ENCODE measurements around the gene LRMDA.
A peak's percentile ranks its signal among the peaks of the same experiment; 100 is the strongest.

LRMDA gene

DNA sequence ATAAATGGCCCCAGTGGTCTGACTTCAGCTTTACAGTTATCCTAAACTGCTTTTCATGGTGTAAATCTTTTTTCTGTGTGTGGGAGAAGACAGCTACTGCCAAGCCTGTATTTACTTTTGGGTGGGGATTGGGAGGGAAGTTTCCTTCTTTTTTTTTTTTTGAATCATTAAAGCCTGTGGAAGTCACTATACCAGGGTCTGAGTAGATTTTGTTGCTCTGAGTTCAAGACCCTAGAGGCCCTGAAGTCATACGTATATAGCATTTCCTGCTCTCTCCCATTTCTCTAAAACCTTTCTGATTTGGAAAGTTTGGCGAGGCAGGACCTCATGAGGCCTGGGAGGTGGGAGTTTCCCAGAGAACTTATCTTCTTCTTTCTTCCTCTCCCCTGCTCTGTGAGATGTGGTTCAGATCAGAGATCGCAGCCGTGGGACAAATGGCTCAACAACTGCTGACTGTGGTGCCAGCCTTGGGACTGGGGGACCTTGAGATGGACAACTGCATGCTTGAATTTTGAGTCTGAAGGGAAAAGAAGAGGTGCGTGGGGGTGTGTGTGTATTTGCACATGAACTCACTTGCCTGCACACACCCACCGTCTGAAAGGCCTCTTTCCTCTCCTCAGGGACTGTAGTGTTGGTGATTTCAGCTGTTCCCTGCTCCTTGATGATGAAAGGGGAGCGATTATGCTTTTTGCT is 18.1 kb downstream of the LRMDA start:
- no peak for DNase-seq

DNA sequence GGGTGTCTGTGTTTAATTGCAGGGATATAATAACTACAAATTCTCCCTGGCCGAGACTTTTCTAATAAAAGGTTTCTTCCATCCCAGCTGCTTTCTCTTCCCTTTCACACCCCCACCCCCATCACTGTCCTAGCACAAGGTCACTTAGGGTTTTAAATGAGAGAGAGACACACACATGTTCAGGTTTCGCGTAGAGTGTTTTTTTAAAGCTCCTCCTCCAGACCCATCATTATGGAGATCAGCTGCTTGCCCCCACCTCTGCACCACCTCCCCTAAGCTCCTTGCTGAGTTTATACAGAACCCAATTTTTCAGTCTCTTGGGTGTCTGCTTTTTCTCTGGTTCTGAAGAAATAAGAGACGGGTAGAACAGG is 18.6 kb downstream of the LRMDA start:
- DNase-seq, result no peak

DNA sequence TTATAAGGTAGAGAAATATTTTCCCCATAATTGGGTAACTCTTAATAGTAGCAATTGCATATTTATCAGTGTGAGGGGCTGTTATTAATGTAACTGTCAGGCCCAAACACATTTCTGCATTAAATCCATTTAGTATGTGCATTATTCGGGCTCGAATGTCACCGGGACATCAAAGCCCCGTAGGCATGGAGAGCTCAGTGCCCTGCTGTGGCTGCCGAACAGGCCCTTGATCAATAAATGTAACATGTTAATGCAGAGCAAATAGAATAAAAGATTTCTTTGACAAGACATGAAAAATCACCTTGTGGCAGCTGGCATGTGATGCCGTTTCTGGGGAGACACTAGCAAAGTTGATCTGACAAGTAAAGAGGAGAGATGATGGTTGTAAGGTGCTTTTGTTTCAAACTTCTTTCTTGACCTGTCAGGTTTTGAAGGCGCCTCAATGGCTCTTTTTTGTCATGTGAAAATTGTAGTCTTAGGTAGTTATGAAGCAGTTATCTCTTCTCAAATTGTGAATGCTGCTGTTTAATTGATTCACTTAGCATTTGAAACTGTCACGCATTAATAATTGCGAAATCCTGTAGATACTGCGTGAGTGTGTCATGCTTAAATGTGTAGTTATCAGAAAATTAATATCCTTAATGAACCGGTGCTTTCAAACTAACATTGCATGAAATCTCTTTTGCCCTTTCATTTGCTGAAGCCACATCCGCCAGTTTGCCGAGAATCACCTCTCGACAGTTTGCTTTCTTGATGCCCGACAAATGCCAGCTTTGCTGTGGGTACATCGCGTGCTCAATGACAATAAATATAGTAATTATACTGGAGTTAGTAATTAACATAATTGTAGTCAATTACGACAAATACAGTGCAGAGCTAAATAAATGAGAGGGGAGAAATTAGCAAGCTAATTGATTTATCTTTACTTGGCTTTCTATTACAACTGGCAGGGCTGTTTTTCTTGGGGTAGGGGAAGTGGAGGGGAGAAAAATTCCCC is 19.5 kb downstream of the LRMDA start:
- no peak for DNase-seq

DNA sequence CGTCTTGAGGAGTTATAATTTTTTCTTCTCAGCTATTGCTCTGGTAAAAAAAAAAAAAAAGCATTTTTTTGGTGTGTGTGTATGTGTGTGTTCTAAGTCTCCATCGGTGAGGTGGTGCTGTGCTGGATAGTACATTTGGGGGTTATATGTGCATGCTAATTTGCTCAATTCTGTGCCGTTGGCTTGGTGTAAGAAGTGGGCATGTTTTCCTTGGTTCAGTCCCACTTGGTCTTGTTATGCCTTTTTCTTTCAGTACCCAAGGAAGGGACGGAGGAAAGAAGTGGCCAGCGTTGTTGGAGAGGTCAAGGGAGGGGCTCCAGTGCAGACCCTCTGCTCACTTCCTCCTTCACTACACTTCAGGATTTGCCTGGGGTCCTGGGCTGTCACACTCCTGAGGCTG is 20.4 kb downstream of the LRMDA start:
- no peak for DNase-seq

DNA sequence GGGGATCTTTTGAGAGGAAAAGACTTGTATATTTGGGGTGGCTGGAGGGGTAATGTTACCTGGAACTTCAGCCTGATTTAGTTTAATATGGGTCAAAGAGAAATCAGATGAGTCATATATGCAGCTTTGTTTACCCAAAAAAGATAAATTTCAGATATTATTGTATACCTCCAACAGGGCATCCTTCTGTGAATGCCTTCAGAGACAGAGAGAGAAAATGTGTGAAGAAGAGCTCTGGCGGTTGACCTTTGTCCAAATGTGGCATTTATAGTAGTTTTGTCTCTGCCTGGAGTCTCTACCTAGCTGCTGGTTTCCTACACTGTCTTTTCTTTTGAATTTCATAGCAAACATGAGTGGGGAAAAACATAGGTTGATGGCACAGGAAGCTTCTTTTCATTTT is 21.6 kb downstream of the LRMDA start:
- no peak for DNase-seq

DNA sequence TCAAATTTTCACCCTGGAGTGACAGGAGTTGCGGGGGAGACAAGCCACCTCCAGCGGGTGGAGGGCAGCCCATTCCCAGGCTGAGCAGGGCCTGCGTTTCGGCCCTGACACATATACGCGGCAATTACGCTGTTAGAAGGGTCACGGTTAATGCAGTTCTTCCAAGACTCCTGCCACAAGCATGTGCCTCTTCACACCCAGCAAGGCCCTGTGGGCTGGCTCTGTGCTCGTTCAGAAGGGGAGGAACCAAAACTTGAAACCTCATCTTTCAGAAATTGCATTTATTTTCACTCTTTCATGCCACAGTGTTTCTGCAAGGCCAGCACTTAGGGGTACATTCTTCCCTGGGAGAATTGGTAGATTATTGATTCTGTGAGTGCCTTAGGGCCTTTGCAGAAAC is 24.7 kb downstream of the LRMDA start:
- no peak for DNase-seq

DNA sequence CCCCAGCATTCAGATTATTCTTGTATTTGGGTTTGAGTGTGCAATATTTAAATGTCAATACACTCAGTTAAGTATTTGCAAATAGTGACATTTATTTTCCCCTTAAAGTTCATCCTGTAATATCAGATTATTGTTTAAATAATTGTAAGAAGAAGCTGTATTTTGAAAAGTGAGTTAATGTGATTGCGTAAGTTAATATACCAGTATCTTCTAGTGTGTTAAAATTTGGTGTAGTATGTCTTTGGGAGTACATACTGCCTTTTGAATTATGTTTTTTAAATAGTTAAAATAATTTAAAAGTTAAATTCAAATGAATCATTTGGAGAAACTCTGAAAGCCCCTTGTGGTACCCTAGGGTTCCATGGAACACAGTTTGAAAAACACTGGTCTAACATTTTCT is 28.6 kb downstream of the LRMDA start:
- DNase-seq, result no peak

DNA sequence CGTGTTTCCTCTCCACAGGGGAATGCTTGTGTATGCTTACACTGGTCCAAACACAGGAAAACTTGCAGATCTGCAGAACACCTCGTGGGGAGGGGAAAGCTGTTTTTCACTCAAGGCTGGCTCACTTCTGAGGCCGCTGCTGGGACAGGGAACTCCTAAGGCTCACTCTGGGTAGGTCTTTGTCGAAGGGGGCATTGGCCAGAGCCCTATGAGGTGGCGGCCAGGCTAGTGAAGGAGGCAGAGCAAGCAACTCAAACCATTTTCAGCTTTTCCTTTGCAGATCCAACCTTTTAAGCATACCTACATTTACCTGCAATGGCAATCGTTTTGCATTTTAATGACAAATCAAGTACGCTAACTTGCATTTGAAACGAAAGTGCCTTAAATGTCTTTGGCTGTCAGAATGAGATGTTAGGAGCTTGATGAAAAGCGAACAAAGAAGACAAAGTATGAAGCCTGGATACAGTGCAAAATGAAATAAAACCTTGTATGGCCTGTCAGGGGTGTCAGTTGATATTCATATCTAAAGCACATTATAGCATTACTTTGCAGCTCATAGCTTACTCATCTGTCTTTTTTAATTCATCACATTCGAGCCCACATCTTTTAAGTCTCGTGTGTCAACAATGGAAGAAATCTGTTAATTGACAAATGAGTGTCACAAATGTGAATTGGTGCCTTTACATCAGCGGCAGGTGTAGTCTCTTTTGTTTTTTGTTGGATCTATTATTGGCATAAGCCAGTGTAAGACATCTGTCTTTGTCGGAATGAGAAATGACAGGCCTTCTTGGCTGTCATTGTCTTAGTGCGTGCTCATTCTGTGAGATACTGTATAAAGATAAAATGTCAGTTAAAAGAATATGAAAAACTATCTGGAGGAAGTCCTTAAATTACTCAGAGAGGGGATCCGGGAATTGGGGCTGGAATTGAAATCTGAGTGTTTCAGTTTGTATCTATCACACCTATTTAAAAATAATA is 30.5 kb downstream of the LRMDA start:
- no peak for DNase-seq

DNA sequence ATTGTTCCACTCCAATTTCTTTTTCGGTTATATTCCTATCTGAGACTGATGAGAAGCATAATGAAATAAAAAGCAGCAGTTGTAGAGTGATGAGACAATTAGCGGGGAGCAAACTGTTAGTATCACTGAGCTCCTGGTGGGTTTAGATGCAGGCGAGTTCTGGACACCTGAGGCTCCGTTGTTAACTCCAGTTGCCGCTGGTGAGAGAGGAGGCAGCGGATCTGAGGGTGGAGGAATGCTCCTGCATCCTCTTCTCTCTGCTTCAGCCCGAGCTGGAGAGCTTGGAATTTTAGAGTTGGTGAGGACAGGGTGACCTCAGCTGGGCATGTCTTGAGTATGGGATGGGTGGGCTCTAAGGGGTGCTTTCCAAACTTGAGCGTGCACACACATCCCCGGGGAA is 31.4 kb downstream of the LRMDA start:
- no peak for DNase-seq

DNA sequence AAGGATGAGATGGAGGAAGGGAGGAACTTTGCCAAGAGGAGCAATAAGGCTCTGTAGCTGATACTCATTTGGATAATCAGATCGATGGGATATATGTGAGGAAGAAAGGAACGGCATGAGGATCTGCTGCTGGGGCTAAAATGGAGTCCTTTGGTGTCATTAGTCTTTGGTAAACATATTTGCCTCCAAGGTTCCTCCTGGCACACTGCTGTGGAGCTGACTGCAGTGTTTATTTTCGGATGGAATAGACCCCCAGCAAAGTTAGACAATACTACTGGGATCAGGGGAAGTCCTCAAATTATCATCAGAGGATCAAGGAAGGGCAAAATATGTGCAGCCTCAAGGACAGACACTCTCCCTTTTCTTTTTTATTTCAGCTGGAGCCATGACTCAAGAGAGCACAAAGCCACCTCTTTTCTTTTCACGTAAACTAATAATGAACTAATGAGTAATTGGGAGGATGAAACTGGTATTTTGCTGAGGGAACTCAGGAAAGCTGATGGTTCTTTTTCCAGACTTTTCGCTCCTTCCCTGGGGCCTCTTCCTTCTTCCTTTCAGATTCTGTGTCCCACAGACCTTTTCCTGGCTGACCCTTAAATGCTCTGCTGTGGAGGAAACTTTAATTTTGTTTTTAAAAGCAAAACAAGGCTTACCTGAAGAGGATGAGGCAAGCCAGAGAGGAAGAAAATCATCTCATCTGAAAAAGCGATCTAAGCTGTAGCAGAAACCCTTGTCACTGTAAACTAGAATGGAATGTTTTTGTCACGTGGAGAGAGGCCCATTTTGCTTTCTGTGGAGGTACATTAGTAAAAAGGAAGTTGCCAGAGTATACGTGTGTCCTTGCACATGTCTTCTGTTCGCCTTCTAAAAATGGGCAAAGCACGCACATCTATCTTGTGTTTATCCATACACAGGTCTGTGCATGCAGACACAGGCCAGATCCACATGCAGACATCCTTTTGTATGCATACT is 33.3 kb downstream of the LRMDA start:
- no peak for DNase-seq

DNA sequence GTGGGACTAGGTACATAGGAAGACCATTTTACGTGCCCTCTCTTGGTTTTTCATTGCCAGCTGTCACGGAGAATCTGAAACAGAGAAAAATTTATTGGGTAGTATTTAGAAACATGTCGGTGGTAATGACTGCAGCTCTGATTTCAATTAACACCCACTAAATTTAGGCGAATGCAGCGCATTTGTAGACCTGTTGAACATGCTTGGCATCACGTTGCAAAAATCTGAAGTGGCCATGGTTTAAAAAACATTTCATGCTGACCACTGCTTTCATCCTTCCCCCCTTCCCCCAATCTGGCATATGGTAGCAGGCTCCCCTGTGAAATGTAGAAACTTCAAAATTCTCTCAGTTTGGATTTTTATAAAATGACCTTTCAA is 34.0 kb downstream of the LRMDA start:
- DNase-seq, result no peak

DNA sequence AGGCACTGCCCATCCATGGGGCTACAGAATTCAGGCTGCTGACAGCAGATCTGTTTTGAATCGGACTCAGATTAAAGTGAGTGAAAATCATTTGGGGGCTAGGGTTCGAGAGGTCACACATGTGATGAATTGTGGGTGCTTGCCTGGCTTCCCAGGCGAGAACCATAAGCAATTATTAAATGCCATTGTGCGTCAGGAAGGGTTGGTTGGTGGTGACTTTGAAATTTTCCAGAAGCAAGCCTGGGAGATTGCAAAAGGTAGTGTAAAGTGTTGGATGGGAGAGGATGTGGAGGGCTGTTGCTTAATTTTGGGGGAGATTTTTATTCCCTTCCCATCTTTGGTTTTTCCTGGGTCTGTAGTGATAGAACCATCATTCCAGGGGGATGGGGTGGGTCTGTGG is 34.6 kb downstream of the LRMDA start:
- DNase-seq, result no peak

DNA sequence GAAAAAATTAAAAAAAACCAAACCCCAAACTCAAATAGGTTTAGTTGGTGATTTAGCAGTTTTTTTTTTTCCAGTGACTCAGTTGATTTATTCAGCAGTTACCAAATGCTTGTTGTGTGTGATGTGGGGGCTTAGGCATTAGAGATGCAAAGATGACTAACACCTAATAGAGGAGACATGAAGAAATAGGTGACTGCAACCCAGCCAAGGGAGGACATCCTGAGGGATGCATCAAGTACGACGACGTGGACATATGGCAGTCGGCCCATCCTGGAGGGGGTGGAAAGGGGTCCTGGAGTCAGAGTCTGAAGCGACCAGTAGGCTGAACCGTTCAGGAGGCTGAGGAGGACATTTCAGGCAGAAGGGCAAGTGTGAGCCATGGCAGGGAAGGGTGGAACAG is 35.5 kb downstream of the LRMDA start:
- DNase-seq, result peak; percentile 7

DNA sequence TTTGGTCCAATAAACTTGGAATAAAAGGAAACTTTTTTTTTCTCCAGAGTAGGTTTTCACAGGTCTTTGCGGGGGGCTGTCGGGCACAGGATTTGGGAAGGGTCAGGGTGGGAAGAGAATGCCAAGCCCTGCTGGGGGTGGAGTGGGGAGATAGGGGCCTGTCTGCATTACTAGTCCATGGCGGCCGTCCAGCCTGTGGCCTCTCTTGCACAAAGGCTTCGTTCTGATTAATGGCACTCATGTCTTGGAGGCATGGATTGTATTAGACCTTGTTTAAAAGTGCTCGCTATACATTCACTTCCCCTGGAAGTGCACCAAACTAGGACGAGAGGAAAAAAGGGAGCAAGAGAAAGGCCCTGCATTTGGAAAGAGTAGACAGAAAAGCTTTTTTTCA is 37.2 kb downstream of the LRMDA start:
- DNase-seq, result no peak

DNA sequence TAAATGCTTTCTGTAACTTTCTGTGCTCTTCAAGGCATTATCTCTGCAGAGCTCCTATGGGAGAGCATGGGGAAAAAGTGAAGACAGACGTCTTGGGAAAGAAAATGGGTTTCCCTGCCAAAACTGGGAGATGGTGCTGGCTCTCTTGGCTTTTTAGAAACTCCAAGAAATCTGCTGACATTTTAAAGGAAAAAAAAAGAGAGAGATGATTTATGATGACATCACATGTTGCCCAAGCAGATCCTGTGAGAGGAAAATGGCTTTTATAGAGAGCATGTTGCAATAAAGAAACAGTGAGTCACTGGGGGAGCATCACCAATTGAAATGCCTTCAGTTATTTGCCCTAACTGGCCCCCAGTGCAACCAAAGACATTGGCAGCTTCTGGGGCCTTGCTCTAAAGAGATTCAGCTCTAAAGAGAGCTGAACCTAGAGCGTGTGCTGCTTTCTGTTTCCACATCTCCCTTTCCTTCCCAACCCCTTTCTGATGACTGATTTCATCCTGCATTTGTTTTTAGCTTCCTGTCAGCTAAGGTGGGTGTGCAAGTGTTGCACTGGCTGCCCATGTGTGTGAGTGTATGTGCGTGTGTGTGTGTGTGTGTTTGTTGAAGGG is 37.7 kb downstream of the LRMDA start:
- peak; percentile 79 for DNase-seq

DNA sequence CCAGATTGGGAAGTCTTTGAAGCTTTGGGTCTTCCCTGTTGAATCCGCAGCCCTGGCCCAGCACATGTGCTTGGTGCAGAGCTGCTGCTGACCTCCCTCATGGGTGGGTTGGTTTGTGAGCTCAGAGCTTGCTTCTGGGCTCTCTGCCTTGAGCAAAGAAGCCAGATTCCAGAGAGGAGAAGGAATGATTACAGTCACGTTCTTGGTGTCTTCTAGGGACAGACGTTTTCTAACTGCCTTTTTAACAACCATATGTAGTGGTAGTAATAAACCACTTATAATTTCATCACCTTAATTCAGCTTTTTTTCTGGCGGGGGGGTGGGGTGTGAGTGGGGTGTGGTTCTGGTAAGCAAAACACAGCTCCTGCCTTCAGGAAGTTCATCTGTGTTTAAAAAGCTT is 39.5 kb downstream of the LRMDA start:
- DNase-seq, result no peak

DNA sequence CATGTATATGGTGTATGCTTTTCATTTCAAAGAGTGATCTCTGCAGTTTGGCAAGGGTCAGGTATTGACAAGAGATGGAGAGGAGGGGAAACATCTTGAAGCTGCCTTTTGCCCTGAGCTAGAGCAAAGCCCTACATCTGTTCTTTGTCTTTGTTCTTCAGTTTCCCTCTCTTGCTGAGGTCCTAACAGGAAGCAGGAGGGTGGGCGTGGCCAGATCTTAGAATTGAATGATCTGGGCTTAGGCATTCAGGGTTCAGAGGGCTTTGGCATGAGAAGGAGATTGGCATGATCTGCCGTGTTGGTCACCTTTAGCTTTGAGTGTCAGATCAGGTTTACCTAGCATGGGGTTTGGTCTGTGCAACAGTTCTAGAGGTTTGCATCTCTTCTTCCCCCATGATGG is 41.3 kb downstream of the LRMDA start:
- DNase-seq, result no peak

DNA sequence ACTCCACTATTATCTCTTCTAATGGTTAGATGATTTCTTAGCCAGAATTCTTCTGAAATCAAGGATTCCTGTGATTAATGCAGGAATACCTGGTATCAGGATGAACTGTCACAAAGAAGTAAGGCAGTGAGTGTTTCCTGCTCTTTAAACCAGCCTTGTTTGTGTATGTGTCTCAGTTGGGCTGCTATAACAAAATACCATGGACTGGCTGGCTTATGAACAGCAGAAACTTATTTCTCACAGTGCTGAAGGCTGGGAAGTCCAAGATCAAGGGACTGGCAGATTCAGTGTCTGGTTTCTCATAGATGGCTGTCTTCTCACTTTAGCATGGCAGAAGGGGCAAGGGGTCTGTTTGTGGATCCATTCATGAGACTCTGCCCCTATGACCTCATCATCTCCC is 42.7 kb downstream of the LRMDA start:
- no peak for DNase-seq

DNA sequence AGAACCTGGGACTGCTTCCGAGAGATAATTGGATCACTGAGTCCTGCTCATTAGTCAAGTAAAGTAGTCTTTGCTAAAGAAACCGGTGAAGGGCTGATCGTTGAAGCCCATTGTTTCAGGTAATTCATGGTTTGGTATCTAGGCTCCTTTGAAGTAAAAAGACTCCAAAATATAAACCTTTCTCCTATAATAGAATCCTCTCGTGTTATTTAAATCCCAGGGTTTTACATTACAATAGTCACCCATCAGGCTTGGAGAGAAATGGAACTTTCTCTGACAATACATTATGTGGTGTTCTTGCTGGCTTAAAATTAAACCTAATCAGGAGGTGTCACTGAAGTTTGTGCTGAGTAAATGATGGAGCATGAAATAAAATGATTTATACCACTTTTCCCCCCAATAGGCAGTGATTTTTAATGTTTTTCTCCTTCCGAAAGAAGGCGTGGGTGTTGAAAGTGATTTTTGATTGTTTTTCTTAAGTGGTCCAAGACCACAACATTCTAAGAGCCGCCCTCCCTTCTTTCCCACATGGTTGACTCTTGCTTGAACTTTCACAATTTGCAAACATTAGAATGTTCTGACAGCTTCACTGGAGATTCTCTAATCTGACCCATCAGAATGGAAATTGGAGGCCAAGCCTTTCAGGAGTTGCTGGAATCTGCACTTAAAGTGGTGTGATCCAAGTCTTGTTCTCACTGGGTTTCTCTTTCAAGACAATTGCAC is 44.2 kb downstream of the LRMDA start:
- DNase-seq, result no peak

DNA sequence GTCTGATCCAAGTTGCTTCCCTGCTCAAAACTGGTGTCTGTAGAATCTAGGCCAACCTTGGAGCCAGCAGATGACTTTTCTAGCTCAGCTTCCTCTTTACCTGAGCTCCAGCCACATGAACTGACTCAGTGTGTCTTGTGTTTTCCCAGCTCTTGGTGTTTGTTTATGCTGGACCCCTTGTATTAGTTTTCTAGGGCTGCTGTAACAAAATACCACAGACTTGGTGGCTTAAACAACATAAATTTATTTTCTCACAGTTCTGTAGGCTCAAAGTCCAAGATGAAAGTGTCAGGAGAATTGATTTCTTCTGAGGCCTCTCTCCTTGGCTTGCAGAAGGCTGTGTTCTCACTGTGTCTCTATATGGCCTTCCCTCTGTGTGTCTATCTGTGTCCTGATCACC is 45.1 kb downstream of the LRMDA start:
- no peak for DNase-seq

DNA sequence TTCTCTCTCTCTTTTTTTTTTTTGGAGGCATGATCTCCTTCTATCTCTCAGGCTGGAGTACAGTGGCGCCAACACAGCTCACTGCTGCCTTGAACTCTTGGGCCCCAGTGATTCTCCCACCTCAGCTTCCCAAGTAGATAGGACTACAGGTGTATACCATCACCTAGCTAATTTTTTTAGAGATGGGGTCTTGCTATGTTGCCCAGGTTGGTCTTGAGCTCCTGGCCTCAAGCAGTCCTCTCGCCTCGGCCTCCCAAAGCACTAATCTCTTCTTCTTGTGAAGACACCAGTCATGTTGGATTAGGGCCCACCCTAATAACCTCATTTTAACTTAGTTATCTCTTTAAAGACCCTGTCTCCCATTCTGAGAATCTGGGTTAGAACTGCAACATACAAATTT is 45.6 kb downstream of the LRMDA start:
- DNase-seq, result no peak
